Hepatocyte (in vitro differentiated cells): ENCODE data around the gene PCDH9. TPM values are rescaled to one million over a fixed set of nuclear protein-coding genes. Genes with fewer than 3 reads are reported as not detected.

Experiments used
- DNase-seq: peaks from one replicate; pipeline ENCODE4 v3.0.0-alpha.2; 2016; ENCODE audit warnings: low spot score
- H2AFZ ChIP-seq: fragments of 200-600 bp; sonication (generic); 2 replicates; pipeline ENCODE4 v1.6.0; 2016; ENCODE audit warnings: antibody characterized with exemption, mild to moderate bottlenecking
- H3K27ac ChIP-seq: fragments of 200-600 bp; sonication (generic); 2 replicates; pipeline ENCODE4 v1.5.1; 2016; ENCODE audit warnings: mild to moderate bottlenecking
- H3K27me3 ChIP-seq: fragments of 200-600 bp; sonication (generic); 2 replicates; pipeline ENCODE4 v1.6.1; 2016
- H3K36me3 ChIP-seq: fragments of 200-600 bp; sonication (generic); replicated peaks from 2 replicates; pipeline ENCODE4 v1.5.1; 2016; ENCODE audit warnings: low read depth; ENCODE audit not compliant: insufficient read depth
- H3K4me1 ChIP-seq: fragments of 200-600 bp; sonication (generic); 2 replicates; pipeline ENCODE4 v1.5.1; 2016; ENCODE audit warnings: mild to moderate bottlenecking, moderate library complexity; ENCODE audit not compliant: insufficient read depth
- H3K4me2 ChIP-seq: fragments of 200-600 bp; sonication (generic); 2 replicates; pipeline ENCODE4 v1.6.0; 2016
- H3K4me3 ChIP-seq: fragments of 200-600 bp; sonication (generic); 2 replicates; pipeline ENCODE4 v1.5.1; 2016; ENCODE audit warnings: mild to moderate bottlenecking
- H3K79me2 ChIP-seq: fragments of 200-600 bp; sonication (generic); 2 replicates; pipeline ENCODE4 v1.6.0; 2017; ENCODE audit warnings: mild to moderate bottlenecking
- H3K9me2 ChIP-seq: fragments of 200-600 bp; sonication (generic); replicated peaks from 2 replicates; pipeline ENCODE4 v1.6.0; 2017; ENCODE audit warnings: mild to moderate bottlenecking; ENCODE audit not compliant: insufficient read depth
- H3K9me3 ChIP-seq: fragments of 200-600 bp; sonication (generic); 2 replicates; pipeline ENCODE4 v1.5.1; 2016; ENCODE audit warnings: low read depth, mild to moderate bottlenecking
- H4K20me1 ChIP-seq: fragments of 200-600 bp; sonication (generic); 2 replicates; pipeline ENCODE4 v1.6.0; 2016; ENCODE audit warnings: mild to moderate bottlenecking; ENCODE audit not compliant: insufficient read depth, poor library complexity, severe bottlenecking
- EZH2 ChIP-seq: fragments of 200-600 bp; sonication (generic); IDR thresholded peaks from 2 replicates; pipeline ENCODE4 v1.6.1; 2016; ENCODE audit warnings: antibody characterized with exemption, mild to moderate bottlenecking, borderline replicate concordance
- EZH2phosphoT487 ChIP-seq: fragments of 200-600 bp; sonication (generic); IDR thresholded peaks from one replicate; pipeline ENCODE4 v1.6.1; 2018; ENCODE audit warnings: antibody characterized with exemption, mild to moderate bottlenecking, low read depth, moderate library complexity; ENCODE audit not compliant: unreplicated experiment, severe bottlenecking
- WGBS: methylation state at CpG from one replicate; pipeline ENCODE4 v1.1.6; 2016; ENCODE audit warnings: low lambda C conversion rate; ENCODE audit errors: missing lambda C conversion rate; 5-methylcytosine and 5-hydroxymethylcytosine counted together
- polyA plus RNA-seq: library from polyadenylated mRNA; unstranded; fragments of >200 nt; fragmentation: Nextera tagmentation; extraction: Ambion mirVana; gene quantifications from 2 replicates; pipeline ENCODE4 v1.2.1, GENCODE V29; 2016
- total RNA-seq: library from RNA; depleted of rRNA; stranded (reverse); fragments of >200 nt; gene quantifications from 2 replicates; pipeline ENCODE4 v1.2.3, GENCODE V29; 2014
- TF ChIP-seq, protein P1 (sequence below): fragments of 200-600 bp; sonication (generic); IDR thresholded peaks from 2 replicates; pipeline ENCODE4 v1.5.1; 2016; ENCODE audit warnings: antibody characterized with exemption, mild to moderate bottlenecking; ENCODE audit not compliant: poor library complexity

The PCDH9 gene
- total and polyA plus RNA-seq, 2 experiments from 2014 or later, result 6.9 to 15.0 TPM

DNA sequence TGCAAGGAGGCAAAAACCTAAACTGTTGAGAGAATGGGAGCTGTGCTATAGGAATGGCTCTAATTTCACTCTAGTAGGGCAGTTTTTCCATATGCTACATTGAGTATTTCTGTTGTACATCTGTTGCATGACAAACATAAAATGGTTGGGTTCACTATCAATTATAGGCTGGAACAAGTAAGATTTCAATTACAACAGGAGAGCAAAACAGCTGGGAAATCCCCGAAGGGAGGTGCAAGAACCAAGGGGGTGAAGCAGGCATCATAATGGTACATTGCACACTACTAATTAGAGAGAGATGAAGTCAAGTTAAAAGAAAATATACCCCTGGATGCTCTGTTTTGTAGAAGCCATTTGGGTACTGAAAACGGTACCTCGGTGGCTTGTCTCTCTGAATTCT is 389.5 kb downstream of the PCDH9 start:
- WGBS, result 95% methylated on average over 3 of the region's 3 CpGs

DNA sequence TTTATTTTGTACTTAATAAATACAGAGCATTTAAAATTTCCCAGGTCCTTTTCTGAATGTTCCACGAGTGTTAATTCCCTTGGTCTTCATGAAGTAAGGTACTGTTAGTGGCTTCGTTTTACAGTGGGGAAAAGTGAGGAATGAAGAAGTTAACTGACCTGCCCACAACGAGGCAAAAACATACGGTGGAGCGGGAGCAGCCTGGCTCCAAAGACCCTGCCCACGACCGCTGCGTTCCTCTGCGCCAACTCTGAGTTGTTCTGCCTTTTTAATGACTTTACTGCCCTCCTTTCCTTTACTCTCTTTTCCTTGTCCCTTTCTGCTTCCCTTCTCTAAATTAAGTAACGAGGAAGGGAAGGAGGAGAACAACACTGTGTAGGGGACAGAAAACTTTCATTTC is 392.9 kb downstream of the PCDH9 start:
- TF ChIP-seq, protein P1, sequence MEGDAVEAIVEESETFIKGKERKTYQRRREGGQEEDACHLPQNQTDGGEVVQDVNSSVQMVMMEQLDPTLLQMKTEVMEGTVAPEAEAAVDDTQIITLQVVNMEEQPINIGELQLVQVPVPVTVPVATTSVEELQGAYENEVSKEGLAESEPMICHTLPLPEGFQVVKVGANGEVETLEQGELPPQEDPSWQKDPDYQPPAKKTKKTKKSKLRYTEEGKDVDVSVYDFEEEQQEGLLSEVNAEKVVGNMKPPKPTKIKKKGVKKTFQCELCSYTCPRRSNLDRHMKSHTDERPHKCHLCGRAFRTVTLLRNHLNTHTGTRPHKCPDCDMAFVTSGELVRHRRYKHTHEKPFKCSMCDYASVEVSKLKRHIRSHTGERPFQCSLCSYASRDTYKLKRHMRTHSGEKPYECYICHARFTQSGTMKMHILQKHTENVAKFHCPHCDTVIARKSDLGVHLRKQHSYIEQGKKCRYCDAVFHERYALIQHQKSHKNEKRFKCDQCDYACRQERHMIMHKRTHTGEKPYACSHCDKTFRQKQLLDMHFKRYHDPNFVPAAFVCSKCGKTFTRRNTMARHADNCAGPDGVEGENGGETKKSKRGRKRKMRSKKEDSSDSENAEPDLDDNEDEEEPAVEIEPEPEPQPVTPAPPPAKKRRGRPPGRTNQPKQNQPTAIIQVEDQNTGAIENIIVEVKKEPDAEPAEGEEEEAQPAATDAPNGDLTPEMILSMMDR, result no peak
- TF ChIP-seq EZH2, result no peak
- no peak for TF ChIP-seq EZH2phosphoT487
- no peaks in the 10 kb centered on the region for H3K36me3 ChIP-seq
- no peaks in the 10 kb centered on the region for H3K9me2 ChIP-seq
- no peaks in the 10 kb centered on the region for H3K4me1 ChIP-seq
- H3K79me2 ChIP-seq, result no peaks in the 10 kb centered on the region
- no peak overlapping the region for H3K27ac ChIP-seq
- no peak overlapping the region for H3K4me2 ChIP-seq
- DNase-seq, result no peak
- H2AFZ ChIP-seq, result no peak overlapping the region
- 91% methylated on average over 10 of the region's 10 CpGs for WGBS
- H3K4me3 ChIP-seq, result no peak overlapping the region
- H4K20me1 ChIP-seq, result no peaks in the 10 kb centered on the region
- H3K27me3 ChIP-seq, result no peaks in the 10 kb centered on the region
- no peaks in the 10 kb centered on the region for H3K9me3 ChIP-seq

More for the DNA sequence above, 389.5 kb downstream of the PCDH9 start:
- no peak overlapping the region for H3K27ac ChIP-seq
- no peaks in the 10 kb centered on the region for H3K4me1 ChIP-seq
- H3K9me2 ChIP-seq, result no peaks in the 10 kb centered on the region
- no peaks in the 10 kb centered on the region for H4K20me1 ChIP-seq
- no peaks in the 10 kb centered on the region for H3K36me3 ChIP-seq
- H2AFZ ChIP-seq, result no peak overlapping the region
- DNase-seq, result no peak
- no peak overlapping the region for H3K4me3 ChIP-seq
- H3K27me3 ChIP-seq, result no peaks in the 10 kb centered on the region
- TF ChIP-seq, protein P1, result no peak
- TF ChIP-seq EZH2 (no peak), EZH2phosphoT487 (no peak)
- no peak overlapping the region for H3K4me2 ChIP-seq
- no peaks in the 10 kb centered on the region for H3K9me3 ChIP-seq
- no peaks in the 10 kb centered on the region for H3K79me2 ChIP-seq

DNA sequence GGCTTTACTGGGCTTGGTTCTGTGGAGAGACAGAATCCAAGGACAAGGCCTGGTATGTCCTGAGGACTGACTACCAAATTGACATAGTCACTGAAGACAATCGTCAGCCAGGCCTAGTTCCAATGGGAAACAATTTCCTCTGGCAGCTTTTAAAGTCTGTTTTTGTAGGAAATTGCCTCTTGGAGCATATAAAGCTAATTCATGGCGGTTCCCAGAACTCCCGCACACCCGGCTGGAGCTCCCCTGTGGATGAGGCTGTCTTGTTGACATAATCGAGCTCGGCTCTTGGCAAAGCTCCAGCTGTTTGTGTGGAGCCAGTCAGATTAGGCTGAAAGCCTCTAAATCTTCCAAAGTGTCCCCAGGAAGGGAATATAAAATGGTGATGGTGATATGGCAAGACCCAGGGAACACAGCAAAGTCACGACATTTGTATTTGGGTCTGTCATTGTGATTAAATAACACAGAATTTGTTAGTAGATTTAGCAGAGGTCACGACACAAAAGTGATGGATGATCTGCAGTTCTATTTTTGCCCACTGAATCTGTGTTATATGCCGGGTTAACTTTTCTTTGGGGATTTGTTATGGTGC is 395.0 kb downstream of the PCDH9 start:
- peak overlapping the region; percentile 28 for H2AFZ ChIP-seq
- H3K4me3 ChIP-seq, result no peak overlapping the region
- no peaks in the 10 kb centered on the region for H3K36me3 ChIP-seq
- TF ChIP-seq, protein P1, result no peak
- TF ChIP-seq EZH2phosphoT487 (no peak), EZH2 (no peak)
- H3K4me1 ChIP-seq, result no peaks in the 10 kb centered on the region
- no peak overlapping the region for H3K27ac ChIP-seq
- WGBS, result 29% methylated on average over 9 of the region's 9 CpGs
- H3K9me3 ChIP-seq, result no peaks in the 10 kb centered on the region
- peak; percentile 70 for DNase-seq
- no peaks in the 10 kb centered on the region for H3K27me3 ChIP-seq
- H3K9me2 ChIP-seq, result no peaks in the 10 kb centered on the region
- no peaks in the 10 kb centered on the region for H3K79me2 ChIP-seq
- no peaks in the 10 kb centered on the region for H4K20me1 ChIP-seq
- no peak overlapping the region for H3K4me2 ChIP-seq
